CD14-positive monocyte (primary cell): Measurements from ENCODE around the gene NTM. TPM values are rescaled to one million over a fixed set of nuclear protein-coding genes. Genes with fewer than 3 reads are reported as not detected.

Source experiments
- DNase-seq, 3 donors: peaks; one replicate each; pipeline ENCODE4 v3.0.0-alpha.2; 2011 to 2022
- H2AFZ ChIP-seq: 2 replicates; pipeline ENCODE4 v1.6.0; 2012; ENCODE audit warnings: mild to moderate bottlenecking, low read depth, low read length, inconsistent platforms; ENCODE audit not compliant: insufficient read depth, poor library complexity, severe bottlenecking
- H3K27ac ChIP-seq, 2 donors: 1 replicate in 1 of 2; 2 replicates in 1 of 2; pipeline ENCODE4 v1.5.1; 2012 to 2013; ENCODE audit warnings: low read length in 2 of 2, control low read depth in 1 of 2, inconsistent platforms in 1 of 2, low read depth in 1 of 2, mild to moderate bottlenecking in 1 of 2
- H3K27me3 ChIP-seq, 2 donors: one replicate each; pipeline versions ENCODE4 v1.6.0 to v1.6.1; 2011 to 2013; ENCODE audit warnings: low read length in 2 of 2; ENCODE audit not compliant: control insufficient read depth in 2 of 2, insufficient read depth in 2 of 2
- H3K36me3 ChIP-seq, 2 donors: replicated peaks in 1 of 2; 1 replicate in 1 of 2; 2 replicates in 1 of 2; pipeline versions ENCODE4 v1.5.1 to v1.6.1; 2012 to 2013; ENCODE audit warnings: low read length in 2 of 2, control low read depth in 1 of 2, inconsistent platforms in 1 of 2, mild to moderate bottlenecking in 1 of 2; ENCODE audit not compliant: insufficient read depth in 2 of 2, control insufficient read depth in 1 of 2
- H3K4me1 ChIP-seq, 2 donors: 1 replicate in 1 of 2; 2 replicates in 1 of 2; pipeline versions ENCODE4 v1.5.1 to v1.6.1; 2012 to 2013; ENCODE audit warnings: low read length in 2 of 2, control low read depth in 1 of 2, inconsistent platforms in 1 of 2, mild to moderate bottlenecking in 1 of 2, moderate library complexity in 1 of 2; ENCODE audit not compliant: insufficient read depth in 2 of 2, control insufficient read depth in 1 of 2
- H3K4me2 ChIP-seq: replicated peaks from 2 replicates; pipeline ENCODE3; 2012; ENCODE audit warnings: low read length, moderate library complexity, mild to moderate bottlenecking; ENCODE audit not compliant: poor library complexity, severe bottlenecking; ENCODE audit errors: extremely low read depth
- H3K4me3 ChIP-seq, 3 experiments: fragments of 200-600 bp in 1 of 3; sonication (generic) in 1 of 3; replicated peaks in 1 of 3; 1 replicate in 2 of 3; 2 replicates in 1 of 3; pipeline ENCODE4 v1.5.1; 2011 to 2013; ENCODE audit warnings: low read length in 3 of 3, mild to moderate bottlenecking in 3 of 3, control low read depth in 2 of 3, low read depth in 2 of 3, inconsistent platforms in 1 of 3, moderate library complexity in 1 of 3
- H3K79me2 ChIP-seq: 2 replicates; pipeline ENCODE4 v1.6.0; 2012; ENCODE audit warnings: mild to moderate bottlenecking, control low read depth, inconsistent platforms, low read length, moderate library complexity; ENCODE audit not compliant: insufficient read depth
- H3K9ac ChIP-seq: 2 replicates; pipeline ENCODE4 v1.6.0; 2017; ENCODE audit warnings: low read length, mild to moderate bottlenecking; ENCODE audit not compliant: insufficient read depth, poor library complexity, severe bottlenecking
- H3K9me3 ChIP-seq, 2 donors: replicated peaks in 1 of 2; 1 replicate in 1 of 2; 2 replicates in 1 of 2; pipeline versions ENCODE4 v1.5.1 to v1.6.1; 2012 to 2013; ENCODE audit warnings: low read length in 2 of 2, control low read depth in 1 of 2; ENCODE audit not compliant: control insufficient read depth in 1 of 2, insufficient read depth in 1 of 2
- H4K20me1 ChIP-seq: 2 replicates; pipeline ENCODE4 v1.6.0; 2012; ENCODE audit warnings: mild to moderate bottlenecking, low read length, control low read depth, moderate library complexity; ENCODE audit not compliant: insufficient read depth
- H3K27ac Mint-ChIP-seq, 7 donors: one replicate each; pipeline ENCODE4 v1.8.0; 2020; ENCODE audit warnings: mild to moderate bottlenecking in 7 of 7, mixed read lengths in 7 of 7, moderate library complexity in 6 of 7, inconsistent platforms in 2 of 7
- H3K27me3 Mint-ChIP-seq, 3 donors: one replicate each; pipeline ENCODE4 v1.8.0; 2021 to 2022; ENCODE audit warnings: low read depth in 3 of 3, mild to moderate bottlenecking in 3 of 3, mixed read lengths in 3 of 3, moderate library complexity in 3 of 3, inconsistent platforms in 1 of 3
- H3K36me3 Mint-ChIP-seq, 2 donors: one replicate each; pipeline ENCODE4 v1.8.0; 2020; ENCODE audit warnings: mixed read lengths in 2 of 2, inconsistent platforms in 1 of 2, mild to moderate bottlenecking in 1 of 2
- H3K4me1 Mint-ChIP-seq: one replicate; pipeline ENCODE4 v1.8.0; 2020; ENCODE audit warnings: mild to moderate bottlenecking, mixed read lengths
- H3K4me3 Mint-ChIP-seq, 2 donors: one replicate each; pipeline ENCODE4 v1.8.0; 2020; ENCODE audit warnings: mild to moderate bottlenecking in 2 of 2, mixed read lengths in 2 of 2, moderate library complexity in 1 of 2
- H3K9me3 Mint-ChIP-seq, 7 donors: one replicate each; pipeline ENCODE4 v1.8.0; 2020 to 2022; ENCODE audit warnings: mixed read lengths in 7 of 7, mild to moderate bottlenecking in 6 of 7, moderate library complexity in 6 of 7, inconsistent platforms in 2 of 7
- WGBS: methylation state at CpG from one replicate; pipeline ENCODE4 v1.1.5; 2013; ENCODE audit warnings: missing lambda C conversion rate; ENCODE audit not compliant: insufficient coverage; 5-methylcytosine and 5-hydroxymethylcytosine counted together
- intact Hi-C, 2 donors: fragments of 100-400 bp; cut with micrococcal nuclease; formaldehyde crosslinking; loops; one replicate each; pipeline versions ENCODE4 v1.15.0 to v1.15.1; 2023
- polyA plus RNA-seq, 3 donors: library from polyadenylated mRNA; depleted of rRNA in 1 of 3; unstranded in 2 of 3; stranded (reverse) in 1 of 3; fragments of 300-500 nt in 2 of 3; fragments of >200 nt in 1 of 3; fragmentation: Illumina TruSeq in 2 of 3; gene quantifications; 1 replicate in 2 of 3; 2 replicates in 1 of 3; pipeline ENCODE4 v1.2.3, GENCODE V29; 2012 to 2021
- TF ChIP-seq, protein P1 (sequence below): fragments of 200-600 bp; IDR thresholded peaks from one replicate; pipeline ENCODE4 v1.8.0; 2022; ENCODE audit warnings: antibody characterized with exemption, mild to moderate bottlenecking

NTM gene
- polyA plus RNA-seq, 3 donors, result not detected

DNA sequence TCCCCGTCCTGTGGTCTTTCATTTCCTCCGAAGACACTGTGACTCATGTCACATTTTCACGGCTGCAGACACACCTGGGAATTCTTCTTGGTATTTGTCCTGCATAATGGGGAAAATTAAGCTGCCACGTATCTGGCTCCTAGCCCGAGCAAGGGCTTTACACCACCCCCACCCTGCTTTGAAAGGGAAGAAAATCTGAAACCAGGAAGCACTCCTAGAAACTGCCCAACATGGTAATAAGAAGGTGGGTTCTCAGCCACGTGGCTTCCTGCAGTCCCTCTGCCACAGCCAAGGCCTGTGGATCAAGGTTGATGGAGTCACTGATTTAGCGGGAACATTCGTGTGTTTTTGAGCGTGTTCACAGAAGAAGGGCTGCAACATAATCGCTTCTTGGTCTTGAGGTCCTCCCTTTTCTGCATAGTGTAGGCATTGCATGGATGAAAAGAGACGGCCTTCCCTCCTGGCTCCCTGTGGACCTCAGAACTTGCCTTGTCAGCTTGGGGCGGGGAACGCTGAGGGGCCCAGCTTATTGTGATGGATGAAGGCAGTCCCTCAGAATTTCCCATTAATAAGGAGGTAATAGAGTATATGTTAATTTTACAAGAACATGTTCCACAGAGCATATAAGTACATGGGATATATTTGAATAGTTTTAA, 292.0 kb downstream of the NTM start:
- Histone ChIP-seq H3K36me3 (no peaks in the 10 kb centered on the region), H2AFZ (no peak overlapping the region), H3K79me2 (no peaks in the 10 kb centered on the region), H3K9me3 (no peaks in the 10 kb centered on the region), H3K9ac (no peak overlapping the region), H3K27ac (no peak overlapping the region), H3K27me3 (peaks cover 0 to 4% of the 10 kb centered on the region in 2 donors), H3K4me2 (no peak overlapping the region), H3K4me1 (no peaks in the 10 kb centered on the region), H4K20me1 (no peaks in the 10 kb centered on the region), H3K4me3 (no peak overlapping the region)
- Mint-ChIP-seq H3K4me1 (peaks cover 6% of the 10 kb centered on the region), H3K27ac (no peak overlapping the region), H3K27me3 (peaks cover 6 to 20% (median 12%) of the 10 kb centered on the region in 3 donors), H3K9me3 (peaks cover 0 to 2% (median 0%) of the 10 kb centered on the region in 7 donors), H3K36me3 (no peaks in the 10 kb centered on the region), H3K4me3 (no peak overlapping the region)
- intact Hi-C loops, result no loop called here
- 61% methylated on average over 5 of the region's 13 CpGs for WGBS
- TF ChIP-seq, protein P1, sequence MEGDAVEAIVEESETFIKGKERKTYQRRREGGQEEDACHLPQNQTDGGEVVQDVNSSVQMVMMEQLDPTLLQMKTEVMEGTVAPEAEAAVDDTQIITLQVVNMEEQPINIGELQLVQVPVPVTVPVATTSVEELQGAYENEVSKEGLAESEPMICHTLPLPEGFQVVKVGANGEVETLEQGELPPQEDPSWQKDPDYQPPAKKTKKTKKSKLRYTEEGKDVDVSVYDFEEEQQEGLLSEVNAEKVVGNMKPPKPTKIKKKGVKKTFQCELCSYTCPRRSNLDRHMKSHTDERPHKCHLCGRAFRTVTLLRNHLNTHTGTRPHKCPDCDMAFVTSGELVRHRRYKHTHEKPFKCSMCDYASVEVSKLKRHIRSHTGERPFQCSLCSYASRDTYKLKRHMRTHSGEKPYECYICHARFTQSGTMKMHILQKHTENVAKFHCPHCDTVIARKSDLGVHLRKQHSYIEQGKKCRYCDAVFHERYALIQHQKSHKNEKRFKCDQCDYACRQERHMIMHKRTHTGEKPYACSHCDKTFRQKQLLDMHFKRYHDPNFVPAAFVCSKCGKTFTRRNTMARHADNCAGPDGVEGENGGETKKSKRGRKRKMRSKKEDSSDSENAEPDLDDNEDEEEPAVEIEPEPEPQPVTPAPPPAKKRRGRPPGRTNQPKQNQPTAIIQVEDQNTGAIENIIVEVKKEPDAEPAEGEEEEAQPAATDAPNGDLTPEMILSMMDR, result no peak
- DNase-seq, result no peak

- DNase-seq, result no peak
- no peaks in the 10 kb centered on the region for H3K4me1 ChIP-seq
- peaks cover 0 to 2% (median 0%) of the 10 kb centered on the region in 7 donors for H3K9me3 Mint-ChIP-seq
- peaks cover 8% of the 10 kb centered on the region for H3K4me1 Mint-ChIP-seq
- H3K27ac Mint-ChIP-seq, result no peak overlapping the region
- H3K9ac ChIP-seq, result no peak overlapping the region
- H3K27me3 Mint-ChIP-seq, result peaks cover 6 to 16% (median 12%) of the 10 kb centered on the region in 3 donors
- no peak overlapping the region for H3K4me3 Mint-ChIP-seq
- TF ChIP-seq, protein P1, result no peak
- peaks cover 0 to under 1% of the 10 kb centered on the region in 2 donors for H3K27me3 ChIP-seq
- H3K27ac ChIP-seq, result no peak overlapping the region
- intact Hi-C loops, result no loop called here
- WGBS, result 94% methylated on average over 8 of the region's 9 CpGs
- no peaks in the 10 kb centered on the region for H4K20me1 ChIP-seq
- H3K4me2 ChIP-seq, result no peak overlapping the region
- no peak overlapping the region for H3K4me3 ChIP-seq
- H3K36me3 Mint-ChIP-seq, result no peaks in the 10 kb centered on the region
- H3K79me2 ChIP-seq, result no peaks in the 10 kb centered on the region
- no peaks in the 10 kb centered on the region for H3K9me3 ChIP-seq
- H2AFZ ChIP-seq, result no peak overlapping the region
- no peaks in the 10 kb centered on the region for H3K36me3 ChIP-seq
Observed at GRCh38 chr11:131662993-131663392, 292.6 kb downstream of the NTM start.
